A549 (cell line): Measurements from ENCODE around the gene CAPN13. TPM values are rescaled to one million over a fixed set of nuclear protein-coding genes. Genes with fewer than 3 reads are reported as not detected.

Experiments
- ATAC-seq, 2 experiments: fragments of 200-7000 bp in 1 of 2; fragments of >200 bp in 1 of 2; cut with Nextera tagmentation in 1 of 2; cut with Tn5 transposase in 1 of 2; 3 replicates each; pipeline versions ENCODE4 v1.8.0 to v1.9.1; 2018 to 2020; ENCODE audit warnings: mild to moderate bottlenecking in 1 of 2, moderate library complexity in 1 of 2
- CTCF ChIA-PET: fragments of 300-600 bp; sonication (Branson Sonifier 250); formaldehyde crosslinking; extraction: SDS; loops from one replicate; lab custom pipeline; 2021; ENCODE audit warnings: antibody characterized with exemption, inconsistent platforms; lab: Yijun Ruan, JAX
- POLR2A ChIA-PET: fragments of 350-600 bp; formaldehyde crosslinking; extraction: SDS; loops from one replicate; lab custom pipeline; 2021; ENCODE audit warnings: antibody characterized with exemption, inconsistent platforms; lab: Yijun Ruan, JAX
- DNase-seq, 2 experiments: peaks; one replicate each; pipeline versions ENCODE4 v3.0.0 to v3.0.0-alpha.2; 2011 to 2016; ENCODE audit warnings: low read depth in 1 of 2, low spot score in 1 of 2
- FAIRE-seq: peaks from 2 replicates; lab custom pipeline; 2011; peaks lifted over from hg19 to GRCh38; lab: Jason Lieb, UNC
- H3K27ac ChIP-seq, 2 experiments: fragments of >200 bp; sonication (Bioruptor Twin); formaldehyde crosslinking; 3 replicates each; pipeline ENCODE4 v1.5.1; 2016 to 2017
- H3K4me1 ChIP-seq: fragments of >200 bp; sonication (Bioruptor Twin); formaldehyde crosslinking; 3 replicates; pipeline ENCODE4 v1.6.1; 2016
- H3K4me2 ChIP-seq: fragments of >200 bp; sonication (Bioruptor Twin); formaldehyde crosslinking; 3 replicates; pipeline ENCODE4 v1.6.1; 2016
- H3K4me3 ChIP-seq: fragments of >200 bp; sonication (Bioruptor Twin); formaldehyde crosslinking; 3 replicates; pipeline ENCODE4 v1.5.1; 2016
- H3K9me3 ChIP-seq: fragments of >200 bp; sonication (Bioruptor Twin); formaldehyde crosslinking; 3 replicates; pipeline ENCODE4 v1.6.1; 2016
- CBX8 ChIP-seq: fragments of 200-600 bp; sonication (generic); IDR thresholded peaks from 2 replicates; pipeline ENCODE4 v1.6.1; 2016
- CEBPB ChIP-seq, 2 experiments: fragments of >200 bp in 1 of 2; sonication (Bioruptor Twin) in 1 of 2; formaldehyde crosslinking in 1 of 2; IDR thresholded peaks; 2 replicates each; pipeline ENCODE4 v1.6.1; 2012 to 2016
- CHD2 ChIP-seq: fragments of 150-350 bp; IDR thresholded peaks from 2 replicates; pipeline ENCODE4 v1.6.1; 2014; ENCODE audit warnings: low read length; ENCODE audit not compliant: partially characterized antibody
- EHMT2 ChIP-seq: fragments of 200-600 bp; sonication (generic); IDR thresholded peaks from 2 replicates; pipeline ENCODE4 v1.6.1; 2016; ENCODE audit warnings: antibody characterized with exemption, low read depth, mild to moderate bottlenecking, moderate library complexity
- FOSB ChIP-seq: fragments of 250-450 bp; sonication (Bioruptor Pico); IDR thresholded peaks from 2 replicates; pipeline ENCODE4 v1.5.0; 2020; ENCODE audit warnings: mild to moderate bottlenecking, moderate library complexity
- GATA3 ChIP-seq: IDR thresholded peaks from 2 replicates; pipeline ENCODE4 v1.6.1; 2012; ENCODE audit warnings: borderline replicate concordance
- HDAC2 ChIP-seq: fragments of 200-600 bp; sonication (generic); IDR thresholded peaks from 2 replicates; pipeline ENCODE4 v1.6.1; 2016
- HOXA7 ChIP-seq: fragments of 250-450 bp; sonication (Bioruptor Pico); IDR thresholded peaks from 2 replicates; pipeline ENCODE4 v1.5.0; 2020; ENCODE audit warnings: mild to moderate bottlenecking, moderate library complexity
- HOXB13 ChIP-seq: fragments of 250-450 bp; sonication (Bioruptor Pico); IDR thresholded peaks from 2 replicates; pipeline ENCODE4 v1.5.0; 2020; ENCODE audit warnings: low read depth, mild to moderate bottlenecking, moderate library complexity
- KDM1A ChIP-seq: fragments of 200-600 bp; sonication (generic); IDR thresholded peaks from 2 replicates; pipeline ENCODE4 v1.6.1; 2016; ENCODE audit warnings: low read depth, mild to moderate bottlenecking
- NFE2L2 ChIP-seq: fragments of 150-350 bp; conservative IDR thresholded peaks from 2 replicates; pipeline ENCODE4 v1.6.1; 2014; ENCODE audit warnings: low read length
- NR3C1 ChIP-seq: fragments of >200 bp; sonication (Bioruptor Twin); formaldehyde crosslinking; IDR thresholded peaks from 3 replicates; pipeline ENCODE4 v1.6.1; 2017
- PHF8 ChIP-seq: fragments of 200-600 bp; sonication (generic); IDR thresholded peaks from 2 replicates; pipeline ENCODE4 v1.6.1; 2016; ENCODE audit warnings: low read depth, mild to moderate bottlenecking, antibody characterized with exemption, moderate library complexity, borderline replicate concordance
- RAD21 ChIP-seq, 2 experiments: fragments of >200 bp in 1 of 2; sonication (Bioruptor Twin) in 1 of 2; formaldehyde crosslinking in 1 of 2; IDR thresholded peaks in 1 of 2; conservative IDR thresholded peaks in 1 of 2; 2 replicates in 1 of 2; 3 replicates in 1 of 2; pipeline ENCODE4 v1.6.1; 2012 to 2018; ENCODE audit warnings: inconsistent platforms in 1 of 2
- RNF2 ChIP-seq: fragments of 200-600 bp; sonication (generic); IDR thresholded peaks from 2 replicates; pipeline ENCODE4 v1.6.1; 2016; ENCODE audit warnings: low read depth, mild to moderate bottlenecking, antibody characterized with exemption, moderate library complexity, borderline replicate concordance
- SMC3 ChIP-seq: fragments of >200 bp; sonication (Bioruptor Twin); formaldehyde crosslinking; IDR thresholded peaks from 3 replicates; pipeline ENCODE4 v1.6.1; 2018; ENCODE audit warnings: inconsistent platforms
- TFCP2L1 ChIP-seq: fragments of 250-450 bp; sonication (Bioruptor Pico); IDR thresholded peaks from 2 replicates; pipeline ENCODE4 v1.5.0; 2021; ENCODE audit warnings: mild to moderate bottlenecking
- ZC3H11A ChIP-seq: fragments of 450-650 bp; IDR thresholded peaks from 2 replicates; pipeline ENCODE4 v1.6.1; 2014; ENCODE audit warnings: antibody characterized with exemption, mild to moderate bottlenecking
- ZSCAN20 ChIP-seq: fragments of 250-450 bp; sonication (Bioruptor Pico); IDR thresholded peaks from 2 replicates; pipeline ENCODE4 v1.8.0; 2022; ENCODE audit warnings: mild to moderate bottlenecking, moderate library complexity
- WGBS: methylation state at CpG from one replicate; pipeline ENCODE4 v1.1.6; 2017; ENCODE audit errors: missing lambda C conversion rate; 5-methylcytosine and 5-hydroxymethylcytosine counted together
- polyA plus RNA-seq, 4 experiments: library from polyadenylated mRNA; depleted of rRNA in 3 of 4; stranded (reverse); fragments of >200 nt; fragmentation: RNase III in 1 of 4; extraction: RNeasy Plus Mini Kit Qiagen cat#74134 plus additional on column Dnase treatment in 1 of 4; gene quantifications; 2 replicates in 3 of 4; 3 replicates in 1 of 4; pipeline ENCODE4 v1.2.3, GENCODE V29; 2011 to 2017
- TF ChIP-seq, protein P1 (sequence below): fragments of >200 bp; sonication (Bioruptor Twin); formaldehyde crosslinking; IDR thresholded peaks from 3 replicates; pipeline ENCODE4 v1.6.1; 2016
- TF ChIP-seq, protein P2 (sequence below): fragments of 250-450 bp; sonication (Bioruptor Pico); IDR thresholded peaks from 2 replicates; pipeline ENCODE4 v1.5.0; 2021; ENCODE audit warnings: mild to moderate bottlenecking, moderate library complexity, borderline replicate concordance
- TF ChIP-seq, protein P3 (sequence below): IDR thresholded peaks from 2 replicates; pipeline ENCODE4 v1.6.1; 2012; ENCODE audit warnings: low read depth, borderline replicate concordance
- TF ChIP-seq, protein P4 (sequence below): IDR thresholded peaks from 2 replicates; pipeline ENCODE4 v1.6.1; 2012
- TF ChIP-seq, protein P5 (sequence below): IDR thresholded peaks from 2 replicates; pipeline ENCODE4 v1.6.1; 2012
- TF ChIP-seq, protein P6 (sequence below): fragments of 250-450 bp; sonication (Bioruptor Pico); IDR thresholded peaks from 2 replicates; pipeline ENCODE4 v1.5.0; 2020; ENCODE audit warnings: low read depth, mild to moderate bottlenecking, moderate library complexity
- TF ChIP-seq, protein P7 (sequence below): fragments of 200-600 bp; sonication (generic); IDR thresholded peaks from 2 replicates; pipeline ENCODE4 v1.6.1; 2016; ENCODE audit warnings: antibody characterized with exemption, mild to moderate bottlenecking, moderate library complexity

The CAPN13 gene
- polyA plus RNA-seq, 2 of the 4 experiments (the other 2 are of a cell fraction): 0.08 to 0.18 TPM

DNA sequence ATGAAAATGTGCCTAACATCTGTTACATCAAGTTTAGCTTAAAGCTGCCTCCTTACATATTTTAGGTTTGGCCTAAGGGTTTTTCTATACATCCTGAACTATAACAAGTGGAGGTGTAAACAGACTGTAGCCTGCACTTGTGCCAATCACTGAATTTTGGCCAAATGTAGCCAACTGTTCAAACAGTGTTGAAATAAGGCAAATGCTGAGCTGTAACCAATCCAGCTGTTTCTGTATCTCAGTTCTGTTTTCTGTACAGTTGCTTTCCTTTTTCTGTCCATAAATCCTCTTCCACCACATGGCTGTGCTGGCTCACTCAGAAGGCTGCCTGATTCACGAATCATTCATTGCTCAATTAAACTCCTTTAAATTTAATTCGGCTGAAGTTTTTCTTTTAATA, 19.2 kb upstream of the CAPN13 start:
- ChIA-PET CTCF (interaction anchor here (1.0 to 1.2 kb wide), 2 partner anchors 12 to 18 kb away, joined by 3 to 4 read pairs; no protein-coding TSS in a partner anchor), POLR2A (no interaction called here)
- 14% methylated on average over 2 of the region's 2 CpGs for WGBS

DNA sequence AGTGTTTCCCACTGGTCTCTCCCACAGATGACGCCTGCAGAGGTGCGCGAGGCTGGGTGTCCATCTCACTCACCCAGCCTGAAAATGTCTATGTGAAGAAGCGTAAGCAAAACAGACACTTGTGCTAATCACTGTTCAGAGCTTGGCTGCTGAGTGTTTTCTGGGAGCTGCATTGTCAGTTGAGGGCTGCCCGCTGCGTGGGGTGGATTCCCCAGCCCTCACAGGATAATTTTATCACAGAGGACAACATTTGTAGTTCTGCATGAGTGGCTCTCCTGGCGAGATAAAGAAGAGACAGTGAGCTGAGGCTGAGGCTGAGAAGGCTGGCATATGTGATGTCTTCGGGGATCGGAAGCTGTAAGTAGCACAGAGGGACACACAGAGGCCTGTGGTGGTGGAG, 16.2 kb upstream of the CAPN13 start:
- no peak overlapping the region for H3K27ac ChIP-seq
- H3K4me2 ChIP-seq: no peak overlapping the region
- ChIA-PET CTCF (interaction anchor here (1.5 kb wide), 1 partner anchor 37 kb away, joined by 3 read pairs; no protein-coding TSS in a partner anchor), POLR2A (no interaction called here)
- no peaks in the 10 kb centered on the region for H3K4me1 ChIP-seq
- DNase-seq (no peak), ATAC-seq (no peak), FAIRE-seq (no peak)
- H3K4me3 ChIP-seq: no peak overlapping the region
- H3K9me3 ChIP-seq: 0 out of 3 replicates have a peak, but pooled peaks cover 4% of the 10 kb centered on the region
- WGBS: 70% methylated on average over 9 of the region's 9 CpGs
- no peak for TF ChIP-seq NR3C1
- TF ChIP-seq HOXB13: no peak
- no peak for TF ChIP-seq PHF8
- TF ChIP-seq, protein P1, sequence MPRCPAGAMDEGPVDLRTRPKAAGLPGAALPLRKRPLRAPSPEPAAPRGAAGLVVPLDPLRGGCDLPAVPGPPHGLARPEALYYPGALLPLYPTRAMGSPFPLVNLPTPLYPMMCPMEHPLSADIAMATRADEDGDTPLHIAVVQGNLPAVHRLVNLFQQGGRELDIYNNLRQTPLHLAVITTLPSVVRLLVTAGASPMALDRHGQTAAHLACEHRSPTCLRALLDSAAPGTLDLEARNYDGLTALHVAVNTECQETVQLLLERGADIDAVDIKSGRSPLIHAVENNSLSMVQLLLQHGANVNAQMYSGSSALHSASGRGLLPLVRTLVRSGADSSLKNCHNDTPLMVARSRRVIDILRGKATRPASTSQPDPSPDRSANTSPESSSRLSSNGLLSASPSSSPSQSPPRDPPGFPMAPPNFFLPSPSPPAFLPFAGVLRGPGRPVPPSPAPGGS: no peak
- no peak for TF ChIP-seq GATA3
- no peak for TF ChIP-seq CBX8
- no peak for TF ChIP-seq HOXA7
- TF ChIP-seq EHMT2: no peak
- TF ChIP-seq, protein P2, sequence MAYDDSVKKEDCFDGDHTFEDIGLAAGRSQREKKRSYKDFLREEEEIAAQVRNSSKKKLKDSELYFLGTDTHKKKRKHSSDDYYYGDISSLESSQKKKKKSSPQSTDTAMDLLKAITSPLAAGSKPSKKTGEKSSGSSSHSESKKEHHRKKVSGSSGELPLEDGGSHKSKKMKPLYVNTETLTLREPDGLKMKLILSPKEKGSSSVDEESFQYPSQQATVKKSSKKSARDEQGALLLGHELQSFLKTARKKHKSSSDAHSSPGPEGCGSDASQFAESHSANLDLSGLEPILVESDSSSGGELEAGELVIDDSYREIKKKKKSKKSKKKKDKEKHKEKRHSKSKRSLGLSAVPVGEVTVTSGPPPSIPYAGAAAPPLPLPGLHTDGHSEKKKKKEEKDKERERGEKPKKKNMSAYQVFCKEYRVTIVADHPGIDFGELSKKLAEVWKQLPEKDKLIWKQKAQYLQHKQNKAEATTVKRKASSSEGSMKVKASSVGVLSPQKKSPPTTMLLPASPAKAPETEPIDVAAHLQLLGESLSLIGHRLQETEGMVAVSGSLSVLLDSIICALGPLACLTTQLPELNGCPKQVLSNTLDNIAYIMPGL (CRISPR knock-in tag): no peak
- TF ChIP-seq, protein P3, sequence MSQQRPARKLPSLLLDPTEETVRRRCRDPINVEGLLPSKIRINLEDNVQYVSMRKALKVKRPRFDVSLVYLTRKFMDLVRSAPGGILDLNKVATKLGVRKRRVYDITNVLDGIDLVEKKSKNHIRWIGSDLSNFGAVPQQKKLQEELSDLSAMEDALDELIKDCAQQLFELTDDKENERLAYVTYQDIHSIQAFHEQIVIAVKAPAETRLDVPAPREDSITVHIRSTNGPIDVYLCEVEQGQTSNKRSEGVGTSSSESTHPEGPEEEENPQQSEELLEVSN: no peak
- TF ChIP-seq, protein P4, sequence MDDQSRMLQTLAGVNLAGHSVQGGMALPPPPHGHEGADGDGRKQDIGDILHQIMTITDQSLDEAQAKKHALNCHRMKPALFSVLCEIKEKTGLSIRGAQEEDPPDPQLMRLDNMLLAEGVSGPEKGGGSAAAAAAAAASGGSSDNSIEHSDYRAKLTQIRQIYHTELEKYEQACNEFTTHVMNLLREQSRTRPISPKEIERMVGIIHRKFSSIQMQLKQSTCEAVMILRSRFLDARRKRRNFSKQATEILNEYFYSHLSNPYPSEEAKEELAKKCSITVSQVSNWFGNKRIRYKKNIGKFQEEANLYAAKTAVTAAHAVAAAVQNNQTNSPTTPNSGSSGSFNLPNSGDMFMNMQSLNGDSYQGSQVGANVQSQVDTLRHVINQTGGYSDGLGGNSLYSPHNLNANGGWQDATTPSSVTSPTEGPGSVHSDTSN: no peak
- TF ChIP-seq HDAC2: no peak
- TF ChIP-seq FOSB (CRISPR knock-in tag): no peak
- no peak for TF ChIP-seq CEBPB (IDR thresholded peaks at IDR 0.05)

More for the DNA sequence above, 19.2 kb upstream of the CAPN13 start:
- TF ChIP-seq GATA3 (no peak), ZC3H11A (no peak), KDM1A (no peak), TFCP2L1 (no peak), NFE2L2 (no peak), CEBPB (IDR thresholded peaks at IDR 0.05) (no peak), EHMT2 (no peak), CHD2 (no peak), SMC3 (no peak), ZSCAN20 (CRISPR knock-in tag) (no peak), RNF2 (no peak), RAD21 (conservative IDR thresholded peaks at IDR 0.05 in 1 of 2, IDR thresholded peaks at IDR 0.05 in 1 of 2) (no peak)
- TF ChIP-seq, protein P5, sequence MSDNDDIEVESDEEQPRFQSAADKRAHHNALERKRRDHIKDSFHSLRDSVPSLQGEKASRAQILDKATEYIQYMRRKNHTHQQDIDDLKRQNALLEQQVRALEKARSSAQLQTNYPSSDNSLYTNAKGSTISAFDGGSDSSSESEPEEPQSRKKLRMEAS: no peak
- TF ChIP-seq, protein P4: no peak
- TF ChIP-seq, protein P6, sequence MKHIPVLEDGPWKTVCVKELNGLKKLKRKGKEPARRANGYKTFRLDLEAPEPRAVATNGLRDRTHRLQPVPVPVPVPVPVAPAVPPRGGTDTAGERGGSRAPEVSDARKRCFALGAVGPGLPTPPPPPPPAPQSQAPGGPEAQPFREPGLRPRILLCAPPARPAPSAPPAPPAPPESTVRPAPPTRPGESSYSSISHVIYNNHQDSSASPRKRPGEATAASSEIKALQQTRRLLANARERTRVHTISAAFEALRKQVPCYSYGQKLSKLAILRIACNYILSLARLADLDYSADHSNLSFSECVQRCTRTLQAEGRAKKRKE: no peak
- TF ChIP-seq, protein P7, sequence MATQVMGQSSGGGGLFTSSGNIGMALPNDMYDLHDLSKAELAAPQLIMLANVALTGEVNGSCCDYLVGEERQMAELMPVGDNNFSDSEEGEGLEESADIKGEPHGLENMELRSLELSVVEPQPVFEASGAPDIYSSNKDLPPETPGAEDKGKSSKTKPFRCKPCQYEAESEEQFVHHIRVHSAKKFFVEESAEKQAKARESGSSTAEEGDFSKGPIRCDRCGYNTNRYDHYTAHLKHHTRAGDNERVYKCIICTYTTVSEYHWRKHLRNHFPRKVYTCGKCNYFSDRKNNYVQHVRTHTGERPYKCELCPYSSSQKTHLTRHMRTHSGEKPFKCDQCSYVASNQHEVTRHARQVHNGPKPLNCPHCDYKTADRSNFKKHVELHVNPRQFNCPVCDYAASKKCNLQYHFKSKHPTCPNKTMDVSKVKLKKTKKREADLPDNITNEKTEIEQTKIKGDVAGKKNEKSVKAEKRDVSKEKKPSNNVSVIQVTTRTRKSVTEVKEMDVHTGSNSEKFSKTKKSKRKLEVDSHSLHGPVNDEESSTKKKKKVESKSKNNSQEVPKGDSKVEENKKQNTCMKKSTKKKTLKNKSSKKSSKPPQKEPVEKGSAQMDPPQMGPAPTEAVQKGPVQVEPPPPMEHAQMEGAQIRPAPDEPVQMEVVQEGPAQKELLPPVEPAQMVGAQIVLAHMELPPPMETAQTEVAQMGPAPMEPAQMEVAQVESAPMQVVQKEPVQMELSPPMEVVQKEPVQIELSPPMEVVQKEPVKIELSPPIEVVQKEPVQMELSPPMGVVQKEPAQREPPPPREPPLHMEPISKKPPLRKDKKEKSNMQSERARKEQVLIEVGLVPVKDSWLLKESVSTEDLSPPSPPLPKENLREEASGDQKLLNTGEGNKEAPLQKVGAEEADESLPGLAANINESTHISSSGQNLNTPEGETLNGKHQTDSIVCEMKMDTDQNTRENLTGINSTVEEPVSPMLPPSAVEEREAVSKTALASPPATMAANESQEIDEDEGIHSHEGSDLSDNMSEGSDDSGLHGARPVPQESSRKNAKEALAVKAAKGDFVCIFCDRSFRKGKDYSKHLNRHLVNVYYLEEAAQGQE: no peak
- DNase-seq (no peak), FAIRE-seq (no peak), ATAC-seq (no peak)
- Histone ChIP-seq H3K4me1 (no peaks in the 10 kb centered on the region), H3K4me2 (no peak overlapping the region), H3K4me3 (no peak overlapping the region), H3K9me3 (0 out of 3 replicates have a peak, but pooled peaks cover 4% of the 10 kb centered on the region), H3K27ac (no peak overlapping the region)
